GM21423 (cell line): ENCODE results near the gene CNTNAP2.

Experiments used
- ATAC-seq: cut with Tn5 transposase; IDR thresholded peaks from one replicate; pipeline ENCODE4 v1.9.1; 2021; ENCODE audit warnings: mild to moderate bottlenecking, moderate library complexity; ENCODE audit not compliant: unreplicated experiment

CNTNAP2 gene

GRCh38 chr7:148211740-148212151 lies 2095.1 kb downstream of the CNTNAP2 start:
- ATAC-seq, result no peak

- no peak for ATAC-seq
These were observed 2096.1 kb downstream of the CNTNAP2 start for GRCh38 chr7:148212731-148213130.

GRCh38 chr7:148214101-148214500 lies 2097.5 kb downstream of the CNTNAP2 start:
- no peak for ATAC-seq

GRCh38 chr7:148218603-148219002 lies 2102.0 kb downstream of the CNTNAP2 start:
- no peak for ATAC-seq

- ATAC-seq, result no peak
These were observed 2106.1 kb downstream of the CNTNAP2 start for GRCh38 chr7:148222721-148223120.

GRCh38 chr7:148223160-148223559 lies 2106.6 kb downstream of the CNTNAP2 start:
- ATAC-seq, result no peak

GRCh38 chr7:148223738-148224137 lies 2107.1 kb downstream of the CNTNAP2 start:
- no peak for ATAC-seq

- no peak for ATAC-seq
These were observed 2113.7 kb downstream of the CNTNAP2 start for GRCh38 chr7:148230296-148230695.

GRCh38 chr7:148230883-148231282 lies 2114.3 kb downstream of the CNTNAP2 start:
- no peak for ATAC-seq

GRCh38 chr7:148232784-148233183 lies 2116.2 kb downstream of the CNTNAP2 start:
- ATAC-seq, result no peak

GRCh38 chr7:148234715-148235114 lies 2118.1 kb downstream of the CNTNAP2 start:
- no peak for ATAC-seq

GRCh38 chr7:148238761-148239325 lies 2122.2 kb downstream of the CNTNAP2 start:
- no peak for ATAC-seq

- ATAC-seq, result no peak
These were observed 2125.2 kb downstream of the CNTNAP2 start for GRCh38 chr7:148241700-148242293.

GRCh38 chr7:148242294-148242821 lies 2125.8 kb downstream of the CNTNAP2 start:
- peak; percentile 85 for ATAC-seq

- ATAC-seq, result no peak
These were observed 2128.8 kb downstream of the CNTNAP2 start for GRCh38 chr7:148245381-148245780.

GRCh38 chr7:148253629-148254028 lies 2137.0 kb downstream of the CNTNAP2 start:
- ATAC-seq, result no peak

GRCh38 chr7:148255333-148255732 lies 2138.7 kb downstream of the CNTNAP2 start:
- no peak for ATAC-seq

GRCh38 chr7:148256433-148256832 lies 2139.8 kb downstream of the CNTNAP2 start:
- ATAC-seq, result no peak

GRCh38 chr7:148260599-148260998 lies 2144.0 kb downstream of the CNTNAP2 start:
- ATAC-seq, result no peak

- ATAC-seq, result no peak
These were observed 2144.9 kb downstream of the CNTNAP2 start for GRCh38 chr7:148261523-148261922.

- ATAC-seq, result no peak
These were observed 2145.5 kb downstream of the CNTNAP2 start for GRCh38 chr7:148261996-148262688.

- ATAC-seq, result peak; percentile 88
These were observed 2146.2 kb downstream of the CNTNAP2 start for GRCh38 chr7:148262721-148263229.
